CD14-positive monocyte (primary cell): ENCODE data around the gene UBR2. TPM values are rescaled to one million over a fixed set of nuclear protein-coding genes. Genes with fewer than 3 reads are reported as not detected.

ENCODE experiments used
- DNase-seq, 3 donors: peaks; one replicate each; pipeline ENCODE4 v3.0.0-alpha.2; 2011 to 2022
- H2AFZ ChIP-seq: 2 replicates; pipeline ENCODE4 v1.6.0; 2012; ENCODE audit warnings: mild to moderate bottlenecking, low read depth, low read length, inconsistent platforms; ENCODE audit not compliant: insufficient read depth, poor library complexity, severe bottlenecking
- H3K27ac ChIP-seq, 2 donors: 1 replicate in 1 of 2; 2 replicates in 1 of 2; pipeline ENCODE4 v1.5.1; 2012 to 2013; ENCODE audit warnings: low read length in 2 of 2, control low read depth in 1 of 2, inconsistent platforms in 1 of 2, low read depth in 1 of 2, mild to moderate bottlenecking in 1 of 2
- H3K27me3 ChIP-seq, 2 donors: one replicate each; pipeline versions ENCODE4 v1.6.0 to v1.6.1; 2011 to 2013; ENCODE audit warnings: low read length in 2 of 2; ENCODE audit not compliant: control insufficient read depth in 2 of 2, insufficient read depth in 2 of 2
- H3K36me3 ChIP-seq, 2 donors: replicated peaks in 1 of 2; 1 replicate in 1 of 2; 2 replicates in 1 of 2; pipeline versions ENCODE4 v1.5.1 to v1.6.1; 2012 to 2013; ENCODE audit warnings: low read length in 2 of 2, control low read depth in 1 of 2, inconsistent platforms in 1 of 2, mild to moderate bottlenecking in 1 of 2; ENCODE audit not compliant: insufficient read depth in 2 of 2, control insufficient read depth in 1 of 2
- H3K4me1 ChIP-seq, 2 donors: 1 replicate in 1 of 2; 2 replicates in 1 of 2; pipeline versions ENCODE4 v1.5.1 to v1.6.1; 2012 to 2013; ENCODE audit warnings: low read length in 2 of 2, control low read depth in 1 of 2, inconsistent platforms in 1 of 2, mild to moderate bottlenecking in 1 of 2, moderate library complexity in 1 of 2; ENCODE audit not compliant: insufficient read depth in 2 of 2, control insufficient read depth in 1 of 2
- H3K4me2 ChIP-seq: replicated peaks from 2 replicates; pipeline ENCODE3; 2012; ENCODE audit warnings: low read length, moderate library complexity, mild to moderate bottlenecking; ENCODE audit not compliant: poor library complexity, severe bottlenecking; ENCODE audit errors: extremely low read depth
- H3K4me3 ChIP-seq, 3 experiments: fragments of 200-600 bp in 1 of 3; sonication (generic) in 1 of 3; replicated peaks in 1 of 3; 1 replicate in 2 of 3; 2 replicates in 1 of 3; pipeline ENCODE4 v1.5.1; 2011 to 2013; ENCODE audit warnings: low read length in 3 of 3, mild to moderate bottlenecking in 3 of 3, control low read depth in 2 of 3, low read depth in 2 of 3, inconsistent platforms in 1 of 3, moderate library complexity in 1 of 3
- H3K79me2 ChIP-seq: 2 replicates; pipeline ENCODE4 v1.6.0; 2012; ENCODE audit warnings: mild to moderate bottlenecking, control low read depth, inconsistent platforms, low read length, moderate library complexity; ENCODE audit not compliant: insufficient read depth
- H3K9ac ChIP-seq: 2 replicates; pipeline ENCODE4 v1.6.0; 2017; ENCODE audit warnings: low read length, mild to moderate bottlenecking; ENCODE audit not compliant: insufficient read depth, poor library complexity, severe bottlenecking
- H3K9me3 ChIP-seq, 2 donors: replicated peaks in 1 of 2; 1 replicate in 1 of 2; 2 replicates in 1 of 2; pipeline versions ENCODE4 v1.5.1 to v1.6.1; 2012 to 2013; ENCODE audit warnings: low read length in 2 of 2, control low read depth in 1 of 2; ENCODE audit not compliant: control insufficient read depth in 1 of 2, insufficient read depth in 1 of 2
- H4K20me1 ChIP-seq: 2 replicates; pipeline ENCODE4 v1.6.0; 2012; ENCODE audit warnings: mild to moderate bottlenecking, low read length, control low read depth, moderate library complexity; ENCODE audit not compliant: insufficient read depth
- H3K27ac Mint-ChIP-seq, 7 donors: one replicate each; pipeline ENCODE4 v1.8.0; 2020; ENCODE audit warnings: mild to moderate bottlenecking in 7 of 7, mixed read lengths in 7 of 7, moderate library complexity in 6 of 7, inconsistent platforms in 2 of 7
- H3K27me3 Mint-ChIP-seq, 3 donors: one replicate each; pipeline ENCODE4 v1.8.0; 2021 to 2022; ENCODE audit warnings: low read depth in 3 of 3, mild to moderate bottlenecking in 3 of 3, mixed read lengths in 3 of 3, moderate library complexity in 3 of 3, inconsistent platforms in 1 of 3
- H3K36me3 Mint-ChIP-seq, 2 donors: one replicate each; pipeline ENCODE4 v1.8.0; 2020; ENCODE audit warnings: mixed read lengths in 2 of 2, inconsistent platforms in 1 of 2, mild to moderate bottlenecking in 1 of 2
- H3K4me1 Mint-ChIP-seq: one replicate; pipeline ENCODE4 v1.8.0; 2020; ENCODE audit warnings: mild to moderate bottlenecking, mixed read lengths
- H3K4me3 Mint-ChIP-seq, 2 donors: one replicate each; pipeline ENCODE4 v1.8.0; 2020; ENCODE audit warnings: mild to moderate bottlenecking in 2 of 2, mixed read lengths in 2 of 2, moderate library complexity in 1 of 2
- H3K9me3 Mint-ChIP-seq, 7 donors: one replicate each; pipeline ENCODE4 v1.8.0; 2020 to 2022; ENCODE audit warnings: mixed read lengths in 7 of 7, mild to moderate bottlenecking in 6 of 7, moderate library complexity in 6 of 7, inconsistent platforms in 2 of 7
- WGBS: methylation state at CpG from one replicate; pipeline ENCODE4 v1.1.5; 2013; ENCODE audit warnings: missing lambda C conversion rate; ENCODE audit not compliant: insufficient coverage; 5-methylcytosine and 5-hydroxymethylcytosine counted together
- intact Hi-C, 2 donors: fragments of 100-400 bp; cut with micrococcal nuclease; formaldehyde crosslinking; loops; one replicate each; pipeline versions ENCODE4 v1.15.0 to v1.15.1; 2023
- polyA plus RNA-seq, 3 donors: library from polyadenylated mRNA; depleted of rRNA in 1 of 3; unstranded in 2 of 3; stranded (reverse) in 1 of 3; fragments of 300-500 nt in 2 of 3; fragments of >200 nt in 1 of 3; fragmentation: Illumina TruSeq in 2 of 3; gene quantifications; 1 replicate in 2 of 3; 2 replicates in 1 of 3; pipeline ENCODE4 v1.2.3, GENCODE V29; 2012 to 2021
- TF ChIP-seq, protein P1 (sequence below): fragments of 200-600 bp; IDR thresholded peaks from one replicate; pipeline ENCODE4 v1.8.0; 2022; ENCODE audit warnings: antibody characterized with exemption, mild to moderate bottlenecking

The UBR2 gene
- polyA plus RNA-seq, 3 donors: 9.0 to 17.8 (median 12.8) TPM

- Mint-ChIP-seq H3K36me3 (no peaks in the 10 kb centered on the region), H3K27me3 (peaks cover 0 to 3% (median 1%) of the 10 kb centered on the region in 3 donors), H3K9me3 (peaks cover 0 to 3% (median 0%) of the 10 kb centered on the region in 7 donors), H3K27ac (no peak overlapping the region), H3K4me3 (no peak overlapping the region), H3K4me1 (peaks cover 19% of the 10 kb centered on the region)
- TF ChIP-seq, protein P1, sequence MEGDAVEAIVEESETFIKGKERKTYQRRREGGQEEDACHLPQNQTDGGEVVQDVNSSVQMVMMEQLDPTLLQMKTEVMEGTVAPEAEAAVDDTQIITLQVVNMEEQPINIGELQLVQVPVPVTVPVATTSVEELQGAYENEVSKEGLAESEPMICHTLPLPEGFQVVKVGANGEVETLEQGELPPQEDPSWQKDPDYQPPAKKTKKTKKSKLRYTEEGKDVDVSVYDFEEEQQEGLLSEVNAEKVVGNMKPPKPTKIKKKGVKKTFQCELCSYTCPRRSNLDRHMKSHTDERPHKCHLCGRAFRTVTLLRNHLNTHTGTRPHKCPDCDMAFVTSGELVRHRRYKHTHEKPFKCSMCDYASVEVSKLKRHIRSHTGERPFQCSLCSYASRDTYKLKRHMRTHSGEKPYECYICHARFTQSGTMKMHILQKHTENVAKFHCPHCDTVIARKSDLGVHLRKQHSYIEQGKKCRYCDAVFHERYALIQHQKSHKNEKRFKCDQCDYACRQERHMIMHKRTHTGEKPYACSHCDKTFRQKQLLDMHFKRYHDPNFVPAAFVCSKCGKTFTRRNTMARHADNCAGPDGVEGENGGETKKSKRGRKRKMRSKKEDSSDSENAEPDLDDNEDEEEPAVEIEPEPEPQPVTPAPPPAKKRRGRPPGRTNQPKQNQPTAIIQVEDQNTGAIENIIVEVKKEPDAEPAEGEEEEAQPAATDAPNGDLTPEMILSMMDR: no peak
- no peak for DNase-seq
- no peak overlapping the region for H3K9ac ChIP-seq
- H3K27ac ChIP-seq: no peak overlapping the region
- WGBS: no CpG with 5 or more reads among the region's 4 CpGs
- intact Hi-C loops: no loop called here
- H3K4me1 ChIP-seq: peaks cover 9 to 15% of the 10 kb centered on the region in 2 donors
- H3K79me2 ChIP-seq: no peaks in the 10 kb centered on the region
- no peaks in the 10 kb centered on the region for H3K9me3 ChIP-seq
- no peaks in the 10 kb centered on the region for H3K27me3 ChIP-seq
- no peak overlapping the region for H2AFZ ChIP-seq
- no peaks in the 10 kb centered on the region for H3K36me3 ChIP-seq
- no peak overlapping the region for H3K4me3 ChIP-seq
- no peaks in the 10 kb centered on the region for H4K20me1 ChIP-seq
- H3K4me2 ChIP-seq: no peak overlapping the region
These were observed 38.6 kb upstream of the UBR2 start for GRCh38 chr6:42525206-42525605.

DNA sequence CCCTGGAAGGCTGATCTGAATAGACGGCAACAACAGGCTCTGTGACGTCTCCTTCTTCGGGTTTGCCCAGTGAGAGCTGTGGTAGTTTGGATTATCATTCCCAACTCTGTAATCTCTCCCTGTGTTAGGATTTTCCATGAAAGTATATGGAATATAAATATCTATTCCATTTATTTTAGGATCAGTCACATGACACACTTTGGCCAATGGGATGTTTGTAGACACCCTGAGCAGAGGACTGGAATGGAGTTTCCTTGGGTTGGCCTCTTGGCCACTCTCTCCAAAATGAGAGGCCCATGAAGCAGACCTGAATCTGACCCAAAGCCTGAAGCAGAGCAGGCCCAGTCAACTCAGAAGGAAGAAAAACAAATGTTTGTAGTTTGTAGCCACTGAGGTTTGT is 37.2 kb upstream of the UBR2 start:
- no peak overlapping the region for H3K4me3 ChIP-seq
- peaks cover 11 to 17% of the 10 kb centered on the region in 2 donors for H3K4me1 ChIP-seq
- Mint-ChIP-seq H3K27ac (no peak overlapping the region), H3K4me3 (no peak overlapping the region), H3K27me3 (peaks cover 0 to 1% (median 0%) of the 10 kb centered on the region in 3 donors), H3K36me3 (no peaks in the 10 kb centered on the region), H3K9me3 (peaks cover 0 to 3% (median 0%) of the 10 kb centered on the region in 7 donors), H3K4me1 (peaks cover 18% of the 10 kb centered on the region)
- H3K9me3 ChIP-seq: no peaks in the 10 kb centered on the region
- H3K9ac ChIP-seq: no peak overlapping the region
- no peaks in the 10 kb centered on the region for H3K79me2 ChIP-seq
- H3K27ac ChIP-seq: no peak overlapping the region
- H3K36me3 ChIP-seq: no peaks in the 10 kb centered on the region
- no peak overlapping the region for H2AFZ ChIP-seq
- H4K20me1 ChIP-seq: no peaks in the 10 kb centered on the region
- H3K27me3 ChIP-seq: no peaks in the 10 kb centered on the region
- no peak overlapping the region for H3K4me2 ChIP-seq
- DNase-seq: no peak
- TF ChIP-seq, protein P1: no peak
- no CpG with 5 or more reads among the region's 3 CpGs for WGBS
- intact Hi-C loops: no loop called here
